Muscle layer of duodenum (tissue), 2 donors: Measurements from ENCODE around the gene HAO2.

Experiments used
- H3K27ac ChIP-seq: one replicate; pipeline ENCODE4 v1.7.0; 2013; ENCODE audit warnings: mild to moderate bottlenecking, low read length
- H3K27me3 ChIP-seq: one replicate; pipeline ENCODE4 v1.7.0; 2013; ENCODE audit warnings: low read depth, mild to moderate bottlenecking, control low read depth, low read length
- H3K36me3 ChIP-seq, 2 donors: one replicate each; pipeline ENCODE4 v1.7.0; 2013; ENCODE audit warnings: low read length in 2 of 2, control low read depth in 1 of 2, mild to moderate bottlenecking in 1 of 2; ENCODE audit not compliant: insufficient read depth in 2 of 2, control insufficient read depth in 1 of 2
- H3K4me1 ChIP-seq, 2 donors: one replicate each; pipeline ENCODE4 v1.7.0; 2013; ENCODE audit warnings: low read length in 2 of 2, mild to moderate bottlenecking in 2 of 2, control low read depth in 1 of 2, moderate library complexity in 1 of 2; ENCODE audit not compliant: insufficient read depth in 2 of 2, control insufficient read depth in 1 of 2
- H3K4me3 ChIP-seq, 2 donors: one replicate each; pipeline ENCODE4 v1.7.0; 2013; ENCODE audit warnings: low read length in 2 of 2, low read depth in 1 of 2, mild to moderate bottlenecking in 1 of 2
- H3K9me3 ChIP-seq, 2 donors: one replicate each; pipeline ENCODE4 v1.7.0; 2013; ENCODE audit warnings: low read length in 2 of 2, control low read depth in 1 of 2, mild to moderate bottlenecking in 1 of 2; ENCODE audit not compliant: control insufficient read depth in 1 of 2
- donor health status: healthy.

Gene HAO2

DNA sequence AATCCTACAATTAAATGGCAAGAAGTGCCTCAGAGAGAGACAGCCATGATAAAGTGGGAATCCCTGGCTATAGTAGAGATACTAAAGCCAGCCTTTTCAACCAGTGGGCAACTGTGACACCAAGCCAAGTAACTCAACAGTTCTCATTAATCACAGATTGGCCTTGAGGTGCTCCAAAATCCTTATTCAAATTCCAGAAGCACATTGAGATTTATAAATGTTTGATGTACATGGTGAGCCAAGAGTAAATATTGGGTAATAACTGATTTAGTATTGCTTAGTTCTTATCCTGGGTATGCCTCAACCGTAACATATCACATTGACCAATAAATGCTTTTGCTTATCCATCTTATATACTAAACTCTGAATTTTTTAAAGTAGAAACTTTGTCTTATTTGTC lies 17.1 kb downstream of the HAO2 start:
- H3K9me3 ChIP-seq, result no peaks in the 10 kb centered on the region
- H3K4me3 ChIP-seq, result no peak overlapping the region
- no peaks in the 10 kb centered on the region for H3K27me3 ChIP-seq
- H3K36me3 ChIP-seq, result no peaks in the 10 kb centered on the region
- H3K27ac ChIP-seq, result no peak overlapping the region
- H3K4me1 ChIP-seq, result no peaks in the 10 kb centered on the region

DNA sequence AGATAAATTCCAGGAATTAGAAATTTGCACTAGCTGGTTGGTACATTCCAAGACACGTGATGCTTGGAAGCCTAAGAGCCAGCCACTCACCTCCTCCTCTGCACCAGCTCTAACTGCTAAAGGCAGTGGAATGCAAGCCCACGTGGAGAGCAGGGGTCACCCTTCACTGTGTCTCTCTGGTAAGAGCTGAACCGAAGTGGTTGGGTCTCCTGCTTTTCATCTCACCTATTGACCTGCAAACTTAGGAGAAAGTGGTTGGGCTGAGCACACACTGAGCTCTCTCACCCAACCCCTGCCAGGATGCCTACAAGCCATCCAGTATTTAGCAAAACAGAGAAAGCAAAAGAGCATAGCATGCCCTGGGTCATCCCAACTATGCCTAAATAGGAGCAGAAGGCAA lies 19.3 kb downstream of the HAO2 start:
- Histone ChIP-seq H3K27me3 (no peaks in the 10 kb centered on the region), H3K4me1 (no peaks in the 10 kb centered on the region), H3K36me3 (no peaks in the 10 kb centered on the region), H3K4me3 (no peak overlapping the region), H3K27ac (no peak overlapping the region), H3K9me3 (no peaks in the 10 kb centered on the region)

GRCh38 chr1:119388450-119388849 lies 19.9 kb downstream of the HAO2 start:
- H3K27ac ChIP-seq, result no peak overlapping the region
- H3K4me3 ChIP-seq, result no peak overlapping the region
- H3K36me3 ChIP-seq, result no peaks in the 10 kb centered on the region
- no peaks in the 10 kb centered on the region for H3K9me3 ChIP-seq
- no peaks in the 10 kb centered on the region for H3K4me1 ChIP-seq
- H3K27me3 ChIP-seq, result no peaks in the 10 kb centered on the region

DNA sequence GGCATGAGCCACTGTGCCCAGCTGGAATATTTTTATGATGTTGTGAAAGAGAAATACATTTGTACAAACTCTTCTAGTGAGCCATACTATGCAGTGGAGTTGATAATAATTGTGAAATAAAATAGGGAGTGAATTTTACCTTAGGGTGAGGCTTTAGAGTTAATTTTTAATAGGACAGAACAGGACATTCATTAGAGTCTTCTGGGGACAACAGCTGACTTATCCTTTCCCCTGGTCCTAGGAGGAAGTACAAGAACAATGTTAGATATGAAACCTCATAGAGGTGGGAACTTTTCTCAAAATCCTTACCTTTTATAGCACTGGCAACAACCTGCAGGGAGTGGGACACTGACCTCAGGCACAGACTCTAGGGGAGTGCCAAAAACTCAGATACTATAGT lies 21.9 kb downstream of the HAO2 start:
- H3K27me3 ChIP-seq, result no peaks in the 10 kb centered on the region
- H3K36me3 ChIP-seq, result no peaks in the 10 kb centered on the region
- no peak overlapping the region for H3K4me3 ChIP-seq
- H3K27ac ChIP-seq, result no peak overlapping the region
- no peaks in the 10 kb centered on the region for H3K9me3 ChIP-seq
- H3K4me1 ChIP-seq, result no peaks in the 10 kb centered on the region

- Histone ChIP-seq H3K36me3 (no peaks in the 10 kb centered on the region), H3K9me3 (no peaks in the 10 kb centered on the region), H3K27me3 (no peaks in the 10 kb centered on the region), H3K4me3 (no peak overlapping the region), H3K27ac (no peak overlapping the region), H3K4me1 (no peaks in the 10 kb centered on the region)
Measured at GRCh38 chr1:119391749-119392148, 23.2 kb downstream of the HAO2 start.

- H3K4me1 ChIP-seq, result no peaks in the 10 kb centered on the region
- no peaks in the 10 kb centered on the region for H3K27me3 ChIP-seq
- no peak overlapping the region for H3K4me3 ChIP-seq
- no peaks in the 10 kb centered on the region for H3K9me3 ChIP-seq
- no peaks in the 10 kb centered on the region for H3K36me3 ChIP-seq
- no peak overlapping the region for H3K27ac ChIP-seq
Measured at GRCh38 chr1:119394085-119394484, 25.5 kb downstream of the HAO2 start.

DNA sequence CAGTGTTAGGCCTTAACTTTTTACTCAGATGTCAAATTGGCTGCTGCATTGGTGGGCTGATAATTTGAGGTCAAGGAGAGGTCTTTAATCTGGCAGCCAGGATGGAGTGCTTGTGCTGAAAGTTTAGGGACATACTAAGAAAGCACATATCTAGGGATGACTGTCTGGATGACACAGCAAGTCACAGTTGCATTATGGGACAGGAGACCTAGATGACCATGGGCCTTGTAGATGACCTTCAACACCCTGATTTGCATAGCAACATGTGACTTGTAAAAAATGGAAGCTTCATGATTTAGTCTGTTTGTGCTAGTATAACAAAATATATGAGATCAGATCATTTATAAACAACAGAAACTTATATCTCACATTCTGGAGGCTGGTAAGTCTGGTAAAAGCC lies 28.4 kb downstream of the HAO2 start:
- no peaks in the 10 kb centered on the region for H3K27me3 ChIP-seq
- no peaks in the 10 kb centered on the region for H3K4me1 ChIP-seq
- no peaks in the 10 kb centered on the region for H3K9me3 ChIP-seq
- no peaks in the 10 kb centered on the region for H3K36me3 ChIP-seq
- no peak overlapping the region for H3K27ac ChIP-seq
- no peak overlapping the region for H3K4me3 ChIP-seq

GRCh38 chr1:119397986-119398385 lies 29.4 kb downstream of the HAO2 start:
- no peaks in the 10 kb centered on the region for H3K9me3 ChIP-seq
- no peaks in the 10 kb centered on the region for H3K4me1 ChIP-seq
- H3K27ac ChIP-seq, result no peak overlapping the region
- H3K36me3 ChIP-seq, result no peaks in the 10 kb centered on the region
- H3K27me3 ChIP-seq, result no peaks in the 10 kb centered on the region
- no peak overlapping the region for H3K4me3 ChIP-seq

DNA sequence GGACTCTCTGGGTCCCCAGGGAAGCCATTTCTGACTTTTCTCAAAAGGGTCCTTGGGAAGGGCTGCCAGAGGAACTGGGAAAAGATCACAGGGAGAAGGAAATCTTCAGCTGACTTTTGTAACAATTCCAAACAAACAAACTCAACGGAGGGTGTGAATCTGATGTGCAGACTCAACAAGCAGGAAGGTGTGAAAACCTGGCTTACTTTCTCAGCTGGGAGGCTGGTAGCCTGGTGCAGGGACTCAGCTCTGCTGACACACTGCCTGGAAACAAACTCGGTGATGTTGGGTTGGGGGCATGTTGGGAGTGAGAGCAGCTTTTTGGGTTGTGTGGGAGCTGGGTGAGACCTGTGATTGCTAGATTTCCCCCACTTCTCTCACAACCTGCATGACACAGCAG lies 36.2 kb downstream of the HAO2 start:
- H3K27ac ChIP-seq, result no peak overlapping the region
- peaks cover 0 to 6% of the 10 kb centered on the region in 2 donors for H3K9me3 ChIP-seq

DNA sequence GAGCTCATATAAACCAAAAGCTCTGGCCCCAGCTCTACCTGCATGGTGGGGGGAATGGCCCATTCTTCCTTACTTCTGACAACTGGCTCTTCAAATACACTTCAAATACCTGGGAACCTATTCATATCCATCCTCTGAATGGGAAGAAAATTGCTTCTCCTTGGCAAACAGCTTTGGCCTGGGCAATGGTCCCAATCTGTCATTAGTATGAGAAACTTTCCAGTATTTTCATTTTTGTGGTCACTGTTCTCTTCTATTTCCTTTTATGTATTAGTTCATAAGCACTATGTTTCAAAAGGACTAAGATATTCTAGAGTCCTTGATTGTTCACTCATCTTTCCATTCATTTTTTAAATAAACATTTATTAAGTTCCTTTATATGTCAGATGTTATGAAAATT lies 41.1 kb downstream of the HAO2 start:
- Histone ChIP-seq H3K4me1 (no peaks in the 10 kb centered on the region), H3K27me3 (no peaks in the 10 kb centered on the region), H3K9me3 (peaks cover 0 to 6% of the 10 kb centered on the region in 2 donors), H3K36me3 (no peaks in the 10 kb centered on the region), H3K27ac (no peak overlapping the region), H3K4me3 (no peak overlapping the region)

More for the DNA sequence above, 36.2 kb downstream of the HAO2 start:
- Histone ChIP-seq H3K4me3 (no peak overlapping the region), H3K4me1 (no peaks in the 10 kb centered on the region), H3K36me3 (no peaks in the 10 kb centered on the region), H3K27me3 (no peaks in the 10 kb centered on the region)

DNA sequence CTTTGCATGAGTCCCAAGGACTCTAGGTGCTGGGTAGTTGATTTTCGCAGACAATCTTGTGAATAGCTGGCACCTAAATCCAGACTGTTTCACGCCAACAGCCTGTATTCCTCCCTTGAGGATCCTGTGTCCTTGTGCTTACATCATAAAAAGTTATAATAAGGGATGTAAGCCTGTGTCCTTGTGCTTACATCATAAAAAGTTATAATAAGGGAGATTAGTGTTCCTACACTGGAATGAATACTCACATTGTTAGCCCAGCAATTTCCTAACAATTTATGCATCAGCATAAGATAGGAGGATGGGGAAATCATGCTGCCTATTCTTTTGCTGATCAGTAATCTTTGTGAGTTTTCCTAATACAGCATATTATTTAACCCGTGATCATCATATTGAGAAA lies 42.4 kb downstream of the HAO2 start:
- Histone ChIP-seq H3K27ac (no peak overlapping the region), H3K9me3 (peaks cover 0 to 5% of the 10 kb centered on the region in 2 donors), H3K27me3 (no peaks in the 10 kb centered on the region), H3K4me1 (no peaks in the 10 kb centered on the region), H3K36me3 (no peaks in the 10 kb centered on the region), H3K4me3 (no peak overlapping the region)

GRCh38 chr1:119414950-119415349 lies 46.4 kb downstream of the HAO2 start, which contains the start of gene HSD3B2:
Gene HSD3B2 (plus strand): TSS chr1:119415150. CDS start chr1:119415420, 270 bp downstream.
- H3K27me3 ChIP-seq, result no peaks in the 10 kb centered on the region
- no peak within 1 kb of the TSS for H3K4me3 ChIP-seq
- no peaks in the 10 kb centered on the region for H3K36me3 ChIP-seq
- no peak within 1 kb of the TSS for H3K27ac ChIP-seq
- H3K9me3 ChIP-seq, result no peaks in the 10 kb centered on the region
- H3K4me1 ChIP-seq, result no peaks in the 10 kb centered on the region
